NCI-H526 (cell line): ENCODE results near the gene TMCC3.

ENCODE experiments used
- DNase-seq, 2 experiments: peaks; one replicate each; lab custom pipeline; 2025; lab: John Stamatoyannopoulos, UW

The TMCC3 gene

GRCh38 chr12:94532490-94533422 lies 117.6 kb downstream of the TMCC3 start:
- peak; percentile 60 to 87 for DNase-seq

GRCh38 chr12:94531196-94531720 lies 119.1 kb downstream of the TMCC3 start:
- no peak for DNase-seq

GRCh38 chr12:94525951-94526350 lies 124.4 kb downstream of the TMCC3 start:
- DNase-seq, result no peak
